Dermis blood vessel endothelial cell (primary cell): ENCODE data around the gene TRIM13. TPM values are rescaled to one million over a fixed set of nuclear protein-coding genes. Genes with fewer than 3 reads are reported as not detected.

Experiments used
- DNase-seq: peaks from one replicate; pipeline ENCODE4 v3.0.0; 2010
- total RNA-seq: library from RNA; depleted of rRNA; stranded (reverse); fragments of >200 nt; gene quantifications from 2 replicates; pipeline ENCODE4 v1.2.3, GENCODE V29; 2014

Gene TRIM13
- total RNA-seq, 1 donor from 2014 or later, result 53.6 TPM

DNA sequence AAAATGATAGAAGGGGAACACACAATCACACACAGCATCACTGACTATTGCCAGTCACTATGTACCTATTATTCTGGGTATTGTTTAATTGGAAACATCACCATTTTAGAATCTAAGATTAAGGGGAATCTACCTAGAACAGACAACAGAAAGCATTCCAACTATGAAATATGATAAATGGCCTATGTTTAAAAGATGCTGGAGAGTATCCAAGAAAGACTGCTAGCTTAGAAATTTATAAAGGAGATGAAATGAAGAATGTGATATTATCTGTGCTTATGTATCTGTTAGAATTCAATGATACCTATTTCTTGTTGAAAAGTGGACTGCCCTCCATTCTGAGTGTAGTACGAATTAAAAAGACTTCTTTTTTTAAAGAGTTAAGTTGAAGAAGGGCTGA is 68.9 kb downstream of the TRIM13 start:
- DNase-seq, result no peak

Other genes with a start within 250 kb of the TRIM13 start
- 39.7 and 72.2 TPM in 2 replicates for gene KPNA3, start 204.4 kb upstream of the TRIM13 start, total RNA-seq
- gene SPRYD7, start 60.7 kb upstream of the TRIM13 start, total RNA-seq, result 3.9 and 4.9 TPM in 2 replicates
- gene KCNRG, start 18.4 kb downstream of the TRIM13 start, total RNA-seq, result 4.0 and 12.4 TPM in 2 replicates